IPS-18a (cell line): ENCODE measurements around the gene NBEAL1.
A peak's percentile ranks its signal among the peaks of the same experiment; 100 is the strongest.
"Not testable (repeated sequence)": the region's sequence is repeated elsewhere in the genome, so short reads cannot be mapped to it uniquely, and the experiment has no call there.

ENCODE experiments used
- H3K27ac ChIP-seq: one replicate; pipeline ENCODE4 v1.5.1; 2013; ENCODE audit warnings: low read length
- H3K27me3 ChIP-seq: one replicate; pipeline ENCODE4 v1.6.1; 2013; ENCODE audit warnings: mild to moderate bottlenecking, low read length; ENCODE audit not compliant: control insufficient read depth, insufficient read depth
- H3K36me3 ChIP-seq: one replicate; pipeline ENCODE4 v1.6.1; 2013; ENCODE audit warnings: low read depth, low read length; ENCODE audit not compliant: control insufficient read depth
- H3K4me1 ChIP-seq: one replicate; pipeline ENCODE4 v1.6.1; 2013; ENCODE audit warnings: low read depth, low read length; ENCODE audit not compliant: control insufficient read depth
- H3K4me3 ChIP-seq: one replicate; pipeline ENCODE4 v1.5.1; 2013; ENCODE audit warnings: low read length
- H3K9ac ChIP-seq: one replicate; pipeline ENCODE4 v1.6.1; 2013; ENCODE audit warnings: mild to moderate bottlenecking, low read length, moderate library complexity
- H3K9me3 ChIP-seq: one replicate; pipeline ENCODE4 v1.6.1; 2013; ENCODE audit warnings: low read depth, low read length; ENCODE audit not compliant: control insufficient read depth

NBEAL1 gene

GRCh38 chr2:203238292-203238703 lies 223.6 kb downstream of the NBEAL1 start:
- H3K4me3 ChIP-seq = peak overlapping the region; percentile 96
- no peak overlapping the region for H3K27ac ChIP-seq
- no peaks in the 10 kb centered on the region for H3K27me3 ChIP-seq
- H3K9ac ChIP-seq = peak overlapping the region; percentile 93
- peaks cover 7% of the 10 kb centered on the region for H3K4me1 ChIP-seq
- H3K36me3 ChIP-seq = no peaks in the 10 kb centered on the region
- no peaks in the 10 kb centered on the region for H3K9me3 ChIP-seq

- Histone ChIP-seq H3K4me3 (peak within 1 kb of the TSS; percentile 96), H3K4me1 (peaks cover 7% of the 10 kb centered on the region), H3K36me3 (no peaks in the 10 kb centered on the region), H3K27me3 (no peaks in the 10 kb centered on the region), H3K27ac (peak within 1 kb of the TSS; percentile 90), H3K9ac (peak within 1 kb of the TSS; percentile 93), H3K9me3 (no peaks in the 10 kb centered on the region)
Observed at GRCh38 chr2:203238704-203239526, 224.2 kb downstream of the NBEAL1 start, which contains the start of gene CYP20A1. CYP20A1 (plus strand) TSS chr2:203239018; CDS start chr2:203239063, 45 bp downstream.

GRCh38 chr2:203240491-203240890 lies 225.8 kb downstream of the NBEAL1 start:
- no peaks in the 10 kb centered on the region for H3K27me3 ChIP-seq
- H3K9ac ChIP-seq = peak overlapping the region; percentile 93
- H3K4me1 ChIP-seq = peaks cover 7% of the 10 kb centered on the region
- no peaks in the 10 kb centered on the region for H3K36me3 ChIP-seq
- peak overlapping the region; percentile 96 for H3K4me3 ChIP-seq
- H3K27ac ChIP-seq = no peak overlapping the region
- no peaks in the 10 kb centered on the region for H3K9me3 ChIP-seq

GRCh38 chr2:203242518-203242917 lies 227.8 kb downstream of the NBEAL1 start:
- Histone ChIP-seq H3K9ac (no peak overlapping the region), H3K27ac (no peak overlapping the region), H3K4me3 (no peak overlapping the region), H3K9me3 (no peaks in the 10 kb centered on the region), H3K4me1 (peaks cover 7% of the 10 kb centered on the region), H3K27me3 (no peaks in the 10 kb centered on the region), H3K36me3 (no peaks in the 10 kb centered on the region)

- no peaks in the 10 kb centered on the region for H3K27me3 ChIP-seq
- no peak overlapping the region for H3K4me3 ChIP-seq
- no peak overlapping the region for H3K9ac ChIP-seq
- H3K9me3 ChIP-seq = no peaks in the 10 kb centered on the region
- no peaks in the 10 kb centered on the region for H3K36me3 ChIP-seq
- no peak overlapping the region for H3K27ac ChIP-seq
- no peaks in the 10 kb centered on the region for H3K4me1 ChIP-seq
Observed at GRCh38 chr2:203246646-203247045, 232.0 kb downstream of the NBEAL1 start.

- H3K27me3 ChIP-seq = no peaks in the 10 kb centered on the region
- H3K9ac ChIP-seq = no peak overlapping the region
- no peak overlapping the region for H3K27ac ChIP-seq
- no peaks in the 10 kb centered on the region for H3K9me3 ChIP-seq
- peaks cover 17% of the 10 kb centered on the region for H3K36me3 ChIP-seq
- no peak overlapping the region for H3K4me3 ChIP-seq
- no peaks in the 10 kb centered on the region for H3K4me1 ChIP-seq
Observed at GRCh38 chr2:203252818-203253217, 238.1 kb downstream of the NBEAL1 start.

- not testable (repeated sequence) for H3K4me1 ChIP-seq, H3K27ac ChIP-seq, H3K9me3 ChIP-seq, H3K4me3 ChIP-seq, H3K27me3 ChIP-seq, H3K9ac ChIP-seq
- H3K36me3 ChIP-seq = peaks cover 23% of the 10 kb centered on the region
Observed at GRCh38 chr2:203253422-203254095, 238.9 kb downstream of the NBEAL1 start.

- peaks cover 13% of the 10 kb centered on the region for H3K36me3 ChIP-seq
Observed at GRCh38 chr2:203261326-203262159, 246.9 kb downstream of the NBEAL1 start.

More at GRCh38 chr2:203261326-203262159, 246.9 kb downstream of the NBEAL1 start:
- H3K4me1 ChIP-seq = no peaks in the 10 kb centered on the region
- no peaks in the 10 kb centered on the region for H3K9me3 ChIP-seq
- H3K9ac ChIP-seq = no peak overlapping the region
- no peak overlapping the region for H3K4me3 ChIP-seq
- H3K27ac ChIP-seq = no peak overlapping the region
- no peaks in the 10 kb centered on the region for H3K27me3 ChIP-seq
